Fibroblast of upper back skin (primary cell): ENCODE data around the gene CYP1B1.

ENCODE experiments used
- DNase-seq: peaks from one replicate; pipeline ENCODE4 v3.0.0-alpha.2; 2013

The CYP1B1 gene

DNA sequence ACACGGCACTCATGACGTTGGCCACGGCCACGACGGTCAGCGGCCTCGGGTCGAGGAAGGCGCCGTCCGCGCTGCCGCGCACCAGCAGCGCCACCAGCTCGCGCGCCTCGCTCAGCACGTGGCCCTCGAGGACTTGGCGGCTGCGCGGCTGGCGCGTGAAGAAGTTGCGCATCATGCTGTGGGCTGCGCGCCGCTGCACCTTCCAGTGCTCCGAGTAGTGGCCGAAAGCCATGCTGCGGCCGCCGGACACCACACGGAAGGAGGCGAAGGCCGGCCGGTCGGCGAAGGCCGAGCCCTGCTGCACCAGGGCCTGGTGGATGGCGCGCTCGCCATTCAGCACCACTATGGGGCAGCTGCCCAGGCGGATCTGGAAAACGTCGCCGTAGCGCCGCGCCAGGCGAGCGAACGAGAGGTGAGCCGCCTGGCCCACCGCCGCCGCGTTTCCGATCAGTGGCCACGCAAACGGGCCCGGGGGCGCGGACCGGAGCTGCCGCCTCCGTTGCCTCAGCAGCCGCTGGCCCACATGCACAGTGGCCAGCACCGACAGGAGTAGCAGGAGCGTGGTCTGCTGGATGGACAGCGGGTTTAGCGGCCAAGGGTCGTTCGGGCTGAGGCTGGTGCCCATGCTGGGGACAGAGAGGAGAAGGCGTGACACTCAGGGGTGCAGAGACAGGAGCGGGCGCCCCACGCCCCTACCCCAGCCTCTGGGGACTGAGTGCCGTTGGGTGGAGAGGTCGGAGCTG lies 1.0 kb downstream of the CYP1B1 start:
- no peak for DNase-seq

GRCh38 chr2:38074058-38074763 lies 1.7 kb downstream of the CYP1B1 start:
- DNase-seq = no peak

DNA sequence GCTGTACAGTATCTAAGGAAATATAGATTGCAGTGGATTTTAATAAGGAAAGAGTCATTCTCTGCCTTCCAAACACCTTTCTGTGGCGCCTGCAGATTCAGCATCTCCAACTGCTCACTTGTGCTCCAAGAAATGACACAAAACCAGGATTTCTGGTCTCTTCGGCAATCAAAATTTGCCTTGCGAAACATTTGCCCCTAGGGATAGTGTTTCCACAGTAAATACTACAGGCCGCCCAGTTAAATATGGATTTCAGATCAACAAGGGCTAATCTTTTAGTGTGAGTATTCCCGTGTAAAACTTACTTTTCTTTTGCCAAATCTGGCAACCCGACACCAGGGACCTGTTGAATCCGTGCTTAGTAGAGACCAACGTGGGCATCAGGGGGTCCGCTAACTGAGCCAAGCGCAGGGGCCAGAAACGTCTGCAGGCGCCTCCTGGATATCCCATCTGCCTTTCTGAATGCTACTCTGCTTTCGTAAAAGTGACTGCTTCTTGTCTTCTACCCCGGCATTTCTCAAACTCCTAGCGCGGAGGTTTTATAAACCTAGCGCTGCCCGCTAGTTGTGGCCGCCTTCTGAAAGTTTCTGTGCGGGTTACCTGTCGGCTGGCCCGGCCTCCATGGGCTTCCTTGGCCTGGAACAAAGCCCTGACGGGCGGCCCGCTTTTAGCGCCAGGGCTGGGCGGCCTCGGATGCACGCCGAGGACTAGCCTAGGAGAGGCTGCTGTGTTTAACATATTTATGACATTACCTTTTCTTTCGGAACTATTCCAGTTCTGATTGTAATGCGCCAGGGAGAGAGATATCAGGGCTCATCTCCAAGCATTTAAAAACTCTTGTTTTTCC lies 2.5 kb downstream of the CYP1B1 start:
- no peak for DNase-seq

- DNase-seq = no peak
Observed at GRCh38 chr2:38070438-38070837, 5.5 kb downstream of the CYP1B1 start.

- no peak for DNase-seq
Observed at GRCh38 chr2:38068234-38068633, 7.7 kb downstream of the CYP1B1 start.

- no peak for DNase-seq
Observed at GRCh38 chr2:38066421-38067115, 9.4 kb downstream of the CYP1B1 start.

GRCh38 chr2:38065502-38066135 lies 10.3 kb downstream of the CYP1B1 start:
- DNase-seq = no peak

DNA sequence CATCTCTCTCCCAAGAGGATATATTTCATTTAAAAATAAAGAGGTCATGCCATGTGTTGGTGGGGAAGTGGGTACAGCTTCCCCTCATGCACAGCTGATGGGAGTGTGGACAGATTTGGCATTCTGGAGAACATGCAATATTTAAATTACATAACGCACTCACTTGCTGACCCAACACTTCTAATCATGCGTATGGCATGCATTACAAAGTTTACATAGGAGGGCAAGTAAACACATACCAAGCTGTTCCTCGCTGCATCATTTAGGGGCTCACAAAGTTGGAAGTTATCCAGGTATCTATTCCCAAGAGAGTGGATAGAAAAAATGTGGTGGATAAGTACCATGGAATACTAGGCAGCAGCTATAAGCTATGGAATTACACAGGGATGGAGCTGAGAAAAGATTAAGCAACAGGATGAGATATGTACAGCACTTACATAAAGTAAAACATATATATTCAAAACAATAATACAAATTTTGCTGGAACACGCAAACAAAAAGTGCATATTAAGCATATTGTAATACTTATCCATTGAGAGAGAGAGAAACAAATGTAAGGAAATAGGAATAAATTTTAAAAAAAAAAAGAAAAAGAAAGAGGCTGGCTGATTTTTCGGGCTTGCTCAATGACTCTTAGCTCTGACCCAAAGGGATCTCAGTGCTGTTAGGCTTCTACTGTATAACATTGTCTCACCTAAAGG lies 11.0 kb downstream of the CYP1B1 start:
- no peak for DNase-seq

DNA sequence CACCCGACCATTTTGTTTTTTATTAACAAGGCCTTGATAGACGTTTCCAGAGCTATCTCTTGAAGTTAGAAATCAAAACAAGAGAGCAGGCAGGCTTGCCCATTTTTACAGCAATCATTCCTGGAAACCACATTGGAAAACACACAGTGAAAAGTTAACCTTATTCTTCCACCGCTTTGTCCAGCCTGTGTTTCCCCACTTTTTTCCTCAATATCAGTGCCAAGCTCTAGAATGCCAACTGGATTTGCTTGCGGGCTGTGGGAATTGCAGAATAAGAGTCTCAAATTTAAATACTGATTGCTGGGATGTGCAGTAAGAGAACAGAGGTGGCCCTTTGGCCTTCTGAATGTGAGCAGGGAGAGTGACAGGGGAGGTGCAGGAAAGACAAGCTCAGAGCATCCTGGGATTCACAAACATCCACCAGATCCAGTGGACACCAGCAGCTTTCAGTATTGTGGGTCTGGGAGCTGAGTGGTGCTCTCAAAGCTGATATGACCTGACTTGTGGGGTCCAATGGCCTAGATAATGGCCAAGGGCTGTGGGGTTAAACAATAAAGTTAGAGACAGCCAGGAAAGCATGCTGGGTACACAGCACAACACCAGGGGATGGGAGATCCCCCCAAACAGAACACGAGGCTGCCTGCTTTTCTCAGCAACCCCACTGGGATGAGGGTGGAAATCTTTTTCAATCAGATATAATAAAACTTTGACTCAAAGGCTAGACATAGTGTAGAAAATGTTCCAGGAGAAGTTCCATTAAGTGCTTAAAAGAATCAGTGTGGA lies 15.5 kb downstream of the CYP1B1 start:
- no peak for DNase-seq

GRCh38 chr2:38057651-38058410 lies 18.1 kb downstream of the CYP1B1 start:
- DNase-seq = no peak

- DNase-seq = no peak
Observed at GRCh38 chr2:38056216-38056615, 19.7 kb downstream of the CYP1B1 start.

DNA sequence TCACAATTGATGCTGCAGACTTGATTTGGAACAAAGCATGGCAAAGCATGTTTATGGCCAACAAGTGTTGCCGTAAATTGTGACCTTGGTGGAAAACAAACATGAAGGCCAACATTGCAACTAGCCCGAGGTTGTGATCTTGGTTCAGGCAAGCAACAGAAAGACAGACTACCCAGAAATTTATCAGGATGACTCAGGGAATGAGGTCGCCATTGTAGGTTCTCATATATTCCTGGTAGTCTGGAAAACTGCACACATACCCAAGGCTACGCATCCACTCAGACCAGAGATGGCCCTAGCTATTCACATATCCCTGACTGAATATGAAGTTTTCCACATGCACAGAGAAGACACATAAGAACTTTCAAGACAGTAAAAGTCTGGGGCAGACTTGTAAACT lies 30.1 kb downstream of the CYP1B1 start:
- DNase-seq = peak; percentile 11

DNA sequence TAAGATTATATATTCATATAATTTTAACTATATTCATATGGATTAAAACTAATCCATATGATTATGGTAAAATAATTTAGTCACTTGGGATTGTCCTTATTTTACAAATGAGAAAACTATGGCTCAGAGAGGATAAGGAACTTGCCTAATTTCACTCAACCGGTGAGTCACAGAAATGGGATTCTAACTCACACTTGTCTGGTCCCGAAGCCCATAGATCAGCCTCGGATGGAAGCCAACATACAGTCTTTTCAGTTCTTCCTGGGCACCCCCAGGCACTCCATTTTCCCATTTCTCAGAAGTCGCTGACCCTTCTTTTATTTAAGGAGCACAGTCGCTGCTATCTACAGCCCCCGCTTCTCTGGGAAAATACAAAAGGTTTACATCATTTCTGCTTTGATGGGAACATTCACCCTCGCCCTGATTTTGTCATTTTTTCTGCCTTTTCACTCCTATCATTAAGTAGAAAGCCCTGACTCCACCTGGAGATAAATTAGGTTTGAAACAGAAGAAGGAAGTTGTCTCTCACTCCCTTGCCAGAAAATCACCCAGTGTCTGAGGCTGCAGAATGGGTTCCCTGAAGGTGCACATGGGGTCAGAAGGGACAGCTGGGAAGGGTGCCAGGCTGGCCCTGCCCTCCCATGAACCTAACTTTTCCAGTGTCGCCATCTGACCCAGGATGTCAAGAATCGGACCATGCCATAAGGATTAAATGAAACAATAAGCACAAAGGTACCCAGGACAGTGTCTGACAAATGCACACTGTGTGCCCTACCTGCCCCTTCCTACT lies 36.6 kb downstream of the CYP1B1 start:
- peak; percentile 62 for DNase-seq

DNA sequence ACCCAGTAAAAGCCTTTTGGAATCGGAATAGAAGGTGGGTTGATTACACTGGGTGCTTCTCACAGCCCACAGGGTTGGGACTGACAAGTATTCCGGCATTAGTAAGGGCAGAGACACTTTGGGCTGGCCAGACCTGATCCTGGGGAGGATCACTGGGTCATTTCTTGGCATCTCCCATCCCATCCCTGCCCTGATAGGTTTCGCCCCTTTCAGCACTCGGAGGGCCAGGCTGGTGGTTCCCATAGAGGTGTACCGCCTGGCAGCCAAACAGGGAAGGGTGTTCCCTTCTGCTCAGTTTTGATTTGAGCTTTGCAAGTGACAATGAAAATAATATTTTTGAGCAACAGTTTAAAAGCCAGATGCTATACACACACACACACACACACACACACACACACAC lies 37.3 kb downstream of the CYP1B1 start:
- no peak for DNase-seq

DNA sequence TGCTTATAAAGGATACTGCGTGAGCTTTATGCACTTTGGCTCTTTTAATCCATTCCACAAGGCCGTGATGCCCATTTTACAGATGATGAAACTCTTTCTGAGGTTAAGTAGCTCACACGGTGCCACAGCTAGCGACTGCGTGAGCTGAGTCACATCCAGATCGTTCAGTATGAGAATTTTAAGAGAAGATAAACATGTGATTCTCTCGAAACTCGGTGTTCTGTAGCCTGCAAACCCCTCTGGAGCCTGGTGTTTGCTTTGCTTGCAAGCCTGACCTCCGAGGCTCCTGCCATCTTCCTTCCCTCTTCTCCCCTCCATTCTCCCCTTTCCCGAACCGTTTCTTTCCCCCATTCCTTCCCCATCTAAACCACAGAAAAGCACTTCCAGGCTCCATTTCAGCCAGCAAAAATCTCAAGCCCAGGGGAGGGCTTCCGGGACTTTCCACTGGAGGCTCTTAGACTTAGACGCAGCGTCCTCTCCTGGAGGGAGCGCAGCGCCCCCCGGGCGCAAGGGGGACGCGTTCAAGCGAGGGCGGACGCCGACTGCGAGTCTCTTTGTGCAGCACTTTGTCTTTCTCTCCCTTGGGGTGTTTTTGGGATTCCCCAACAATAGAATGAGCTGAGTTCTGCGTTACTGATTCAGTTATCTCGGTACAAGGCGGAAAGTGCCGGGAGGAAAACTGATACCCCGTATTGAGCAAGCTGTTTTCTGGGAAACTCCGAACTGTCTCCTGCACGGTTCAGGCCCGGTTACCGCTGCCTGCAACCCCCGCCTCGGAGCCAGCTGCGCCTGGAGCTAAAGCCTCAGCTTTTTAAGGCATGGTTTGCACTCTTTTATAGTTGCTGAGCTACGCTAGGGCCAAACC lies 38.0 kb downstream of the CYP1B1 start:
- DNase-seq = peak; percentile 48

GRCh38 chr2:38037325-38037724 lies 38.6 kb downstream of the CYP1B1 start:
- peak; percentile 41 for DNase-seq

- DNase-seq = no peak
Observed at GRCh38 chr2:38035968-38036367, 40.0 kb downstream of the CYP1B1 start.

GRCh38 chr2:38033646-38034045 lies 42.3 kb downstream of the CYP1B1 start:
- peak; percentile 27 for DNase-seq
